Stimulated activated CD8-positive, alpha-beta memory T cell treated with anti-CD3 and anti-CD28 coated beads, Interleukin-4, amount 100 ng/mL, for 24 hours (primary cell): ENCODE measurements around the gene CTXND1.

Experiments used
- DNase-seq: peaks from one replicate; pipeline ENCODE4 v3.0.0-alpha.2; 2020; ENCODE audit warnings: low read depth

The CTXND1 gene

GRCh38 chr15:80180986-80181385 is 71.0 kb downstream of the CTXND1 start:
- no peak for DNase-seq

DNA sequence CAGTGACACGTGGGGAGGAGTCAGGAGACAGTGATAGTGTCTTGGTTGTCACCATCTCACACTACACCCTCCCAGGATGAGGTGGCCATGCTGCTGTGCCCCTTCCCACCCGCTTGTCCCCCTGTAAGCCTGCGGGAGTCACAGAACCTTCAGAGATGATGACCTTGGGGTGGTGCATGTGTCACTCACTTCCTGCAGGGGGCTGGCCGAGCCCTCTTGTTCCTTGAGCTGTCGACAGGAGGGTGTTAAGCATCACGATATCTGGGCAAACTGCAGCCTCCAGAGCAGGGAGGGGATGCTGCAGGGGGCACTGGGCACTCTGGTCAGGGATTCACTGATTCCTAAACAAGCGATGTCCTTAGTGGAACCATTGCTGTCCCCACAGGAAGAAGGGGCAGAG is 71.5 kb downstream of the CTXND1 start:
- DNase-seq = no peak

- DNase-seq = no peak
These were observed 72.1 kb downstream of the CTXND1 start for GRCh38 chr15:80179935-80180334.

DNA sequence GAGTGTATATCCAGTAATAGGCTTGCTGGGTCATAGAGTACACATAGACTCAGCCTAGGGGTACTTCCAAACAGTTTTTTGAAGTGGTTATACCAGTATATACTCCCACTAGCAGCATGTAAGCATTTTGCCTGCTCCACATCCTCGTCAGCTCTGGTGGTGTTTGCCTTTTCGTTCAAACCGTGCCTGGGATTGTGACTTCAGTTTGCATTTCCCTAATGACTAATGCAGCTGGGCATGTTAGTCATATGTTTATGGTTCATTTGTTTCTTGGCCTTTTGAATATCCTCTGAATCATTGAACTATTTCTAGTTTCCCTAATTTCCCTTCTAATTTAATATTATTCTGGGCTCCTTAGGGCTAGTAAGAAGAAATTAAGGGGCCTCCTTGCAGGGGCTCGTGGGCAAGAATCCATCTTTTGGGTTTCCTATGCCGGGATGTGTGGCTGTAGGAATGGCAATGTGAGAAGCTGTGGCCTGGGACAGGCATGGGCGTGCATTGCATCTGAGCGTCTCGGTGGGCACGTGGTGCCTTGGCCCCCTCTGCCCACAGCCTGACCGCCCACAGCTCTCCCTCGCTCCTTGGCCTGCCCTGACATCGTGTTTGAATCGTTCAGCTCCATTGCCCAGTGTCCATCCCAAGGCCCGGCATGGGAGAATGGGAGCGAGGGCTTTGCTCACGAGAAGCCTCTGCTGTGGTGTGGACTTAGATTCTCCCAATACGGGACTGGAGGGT is 72.8 kb downstream of the CTXND1 start:
- no peak for DNase-seq

- no peak for DNase-seq
These were observed 74.9 kb downstream of the CTXND1 start for GRCh38 chr15:80177156-80177555.

- no peak for DNase-seq
These were observed 75.6 kb downstream of the CTXND1 start for GRCh38 chr15:80176443-80176842.

DNA sequence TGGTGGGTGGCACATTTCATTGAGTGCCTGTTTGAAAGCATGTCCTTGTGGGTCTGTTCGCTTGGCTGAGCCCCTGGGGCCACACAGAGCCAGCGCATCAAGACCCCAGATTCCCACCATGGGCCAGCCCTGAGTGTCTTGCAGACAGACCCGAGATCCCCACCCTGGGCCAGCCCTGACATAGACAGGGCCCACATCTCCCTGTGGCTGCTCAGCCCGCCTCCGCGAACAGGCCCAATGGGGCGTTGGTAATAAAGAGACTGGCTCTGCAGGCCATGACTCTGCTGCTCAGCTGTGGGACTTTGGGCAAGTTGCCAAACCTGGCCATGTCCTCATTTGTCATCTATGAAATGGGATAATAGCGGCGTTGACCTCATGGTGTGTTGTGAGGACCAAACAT is 76.6 kb downstream of the CTXND1 start:
- DNase-seq = no peak

GRCh38 chr15:80174017-80174746 is 77.8 kb downstream of the CTXND1 start:
- no peak for DNase-seq

DNA sequence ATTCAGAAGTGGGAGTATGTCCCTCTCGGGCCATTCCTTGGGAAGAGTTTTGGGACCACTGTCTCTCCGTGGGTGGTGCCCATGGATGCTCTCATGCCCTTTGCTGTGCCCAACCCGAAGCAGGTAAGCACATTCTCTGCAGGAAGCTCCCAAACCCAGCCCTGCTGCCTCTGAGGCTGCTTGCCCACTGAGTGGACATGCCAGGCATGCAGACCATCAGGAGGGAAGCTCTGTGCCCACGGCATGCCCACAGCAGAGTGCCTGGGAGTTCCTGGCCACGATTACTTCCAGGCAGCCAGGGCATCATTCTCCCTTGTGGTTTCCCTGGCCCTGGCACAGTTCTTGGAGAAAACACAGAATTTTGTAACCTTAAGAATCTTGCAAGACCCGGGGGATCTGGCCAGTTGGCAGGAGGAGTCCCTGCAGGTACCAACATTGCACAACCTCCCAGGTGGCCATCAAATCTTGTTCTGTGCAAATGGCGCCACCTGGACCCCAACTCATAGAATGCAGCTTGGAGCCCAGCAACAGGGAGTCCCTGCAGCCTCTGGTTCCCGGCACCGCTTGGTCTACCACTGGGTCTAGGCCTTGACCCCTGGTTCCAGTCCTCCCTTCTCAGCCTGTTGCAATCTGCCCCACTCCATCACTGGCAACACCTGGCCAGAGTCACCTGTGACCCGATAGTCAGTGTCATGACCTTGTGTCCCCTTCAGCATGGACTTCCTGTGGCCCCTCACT is 78.8 kb downstream of the CTXND1 start:
- peak; percentile 48 for DNase-seq

DNA sequence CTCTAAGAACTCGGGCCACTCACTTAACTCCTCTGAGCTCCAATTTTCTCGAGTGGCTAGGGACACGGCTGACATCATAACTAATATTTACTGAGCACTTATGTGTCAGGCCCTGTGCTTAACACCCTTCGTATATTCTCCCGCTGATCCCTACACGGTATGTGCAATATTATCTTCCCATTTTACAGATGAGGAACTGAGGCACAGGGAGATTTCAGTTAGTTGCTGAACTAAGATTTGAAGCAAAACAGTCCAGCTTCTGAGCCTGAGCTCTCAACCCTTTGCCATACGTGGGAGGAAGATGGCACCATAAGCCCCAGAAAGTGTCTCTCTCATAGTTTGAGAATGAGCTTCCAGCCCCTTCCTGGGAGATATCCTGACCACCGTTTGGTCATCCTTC is 79.6 kb downstream of the CTXND1 start:
- no peak for DNase-seq

DNA sequence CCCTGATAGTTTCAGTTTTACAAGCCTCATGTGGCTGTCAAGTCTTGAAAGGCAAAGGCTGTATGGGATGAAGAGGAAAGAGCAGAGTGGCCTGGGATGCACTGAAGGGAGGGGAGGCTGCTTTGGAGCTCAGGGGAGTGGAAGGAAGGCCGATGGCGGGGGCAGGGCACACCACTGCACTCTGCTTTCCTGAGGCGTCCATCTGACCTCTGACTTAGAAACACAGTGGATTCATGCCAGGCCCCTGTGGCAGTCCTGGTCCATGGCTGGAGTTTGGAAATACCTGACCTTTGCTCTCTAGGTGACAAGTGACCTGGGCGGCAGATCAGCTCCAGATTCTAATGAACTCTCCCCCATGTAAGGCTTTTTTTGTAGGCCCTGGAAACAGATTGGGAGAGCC is 80.2 kb downstream of the CTXND1 start:
- DNase-seq = no peak

DNA sequence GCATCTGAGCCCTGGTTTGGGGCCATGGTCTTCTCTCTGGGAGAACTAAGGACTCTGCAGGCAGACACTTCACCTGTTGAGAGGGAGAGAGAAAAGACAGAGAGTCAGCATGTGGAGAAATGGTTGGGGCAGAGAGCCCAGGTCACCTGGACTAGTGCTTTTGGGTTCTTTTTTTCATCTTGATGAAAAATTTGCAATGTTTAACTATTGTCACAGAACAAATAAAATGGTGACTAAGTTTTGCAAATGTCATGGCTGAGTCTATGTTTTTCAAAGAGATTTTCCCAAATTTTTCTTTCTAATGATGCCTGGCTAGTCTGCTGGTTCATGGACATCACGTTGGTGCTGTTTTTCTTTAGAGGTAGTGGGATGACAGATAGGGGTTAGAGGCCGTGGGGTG is 81.4 kb downstream of the CTXND1 start:
- no peak for DNase-seq

DNA sequence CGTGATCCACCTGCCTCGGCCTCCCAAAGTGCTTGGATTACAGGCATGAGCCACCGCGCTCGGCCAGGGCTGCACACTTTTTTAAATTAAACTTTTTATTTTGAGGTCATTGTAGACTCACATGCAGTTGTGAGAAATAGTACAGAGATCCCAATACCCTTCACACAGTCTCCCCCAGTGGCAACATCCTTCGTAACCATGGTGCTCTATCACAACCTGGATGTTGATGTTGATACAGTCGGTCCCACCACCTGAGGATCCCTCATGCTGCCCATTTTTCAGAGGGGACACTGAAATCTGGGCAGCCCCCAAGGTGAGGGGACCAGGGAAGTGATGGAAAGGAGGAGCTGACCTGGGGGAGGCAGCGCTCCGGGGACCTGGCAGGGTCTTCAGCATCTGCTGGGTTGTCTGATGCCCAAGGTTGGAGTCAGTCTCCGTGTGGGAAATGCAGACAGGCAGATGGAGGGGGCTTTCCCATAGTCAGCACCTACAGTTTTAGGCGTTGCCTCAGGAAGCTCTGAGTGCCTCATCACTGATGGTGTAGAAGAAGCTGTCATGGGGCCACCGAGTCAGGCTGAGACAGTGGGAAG is 82.2 kb downstream of the CTXND1 start:
- DNase-seq = no peak

GRCh38 chr15:80168421-80168820 is 83.6 kb downstream of the CTXND1 start:
- no peak for DNase-seq

GRCh38 chr15:80167936-80168335 is 84.1 kb downstream of the CTXND1 start:
- no peak for DNase-seq

DNA sequence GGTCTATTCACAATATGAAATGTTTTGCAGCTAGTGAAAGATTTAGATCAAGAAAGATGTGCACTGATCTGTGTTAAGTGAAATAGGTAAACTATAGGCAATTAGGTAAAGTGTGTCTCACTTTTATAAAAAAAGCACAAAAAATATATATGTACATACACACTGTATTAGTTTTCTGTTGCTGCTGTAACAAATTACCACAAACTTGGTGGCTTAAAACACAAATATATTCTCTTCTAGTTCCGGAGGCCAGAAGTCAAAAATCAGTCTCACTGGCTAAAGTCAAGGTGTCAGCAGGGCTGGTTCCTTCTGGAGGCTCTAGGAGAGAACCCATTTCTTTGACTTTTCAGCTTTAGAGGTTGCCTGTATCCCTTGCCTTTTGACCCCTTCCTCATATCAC is 88.1 kb downstream of the CTXND1 start:
- DNase-seq = no peak

DNA sequence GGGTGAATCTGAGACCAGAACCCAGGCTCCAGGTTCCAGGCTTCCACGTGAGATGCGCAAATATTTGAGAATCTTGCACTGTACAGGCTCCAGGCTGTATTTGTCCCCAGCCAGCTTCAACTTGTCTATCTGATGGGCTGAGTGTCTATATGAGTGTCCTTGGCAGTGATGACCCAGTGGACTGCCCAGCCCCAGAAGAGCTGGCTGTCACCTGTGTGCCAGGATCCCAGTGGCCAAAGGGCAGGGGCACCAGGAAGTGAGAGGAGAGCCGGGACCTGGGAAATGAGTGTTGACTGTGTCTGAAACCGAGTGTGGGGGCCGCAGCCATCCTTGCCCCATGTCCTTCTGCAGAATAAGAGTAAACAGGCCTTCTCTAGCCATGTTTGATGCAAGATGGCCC is 88.8 kb downstream of the CTXND1 start:
- DNase-seq = no peak

DNA sequence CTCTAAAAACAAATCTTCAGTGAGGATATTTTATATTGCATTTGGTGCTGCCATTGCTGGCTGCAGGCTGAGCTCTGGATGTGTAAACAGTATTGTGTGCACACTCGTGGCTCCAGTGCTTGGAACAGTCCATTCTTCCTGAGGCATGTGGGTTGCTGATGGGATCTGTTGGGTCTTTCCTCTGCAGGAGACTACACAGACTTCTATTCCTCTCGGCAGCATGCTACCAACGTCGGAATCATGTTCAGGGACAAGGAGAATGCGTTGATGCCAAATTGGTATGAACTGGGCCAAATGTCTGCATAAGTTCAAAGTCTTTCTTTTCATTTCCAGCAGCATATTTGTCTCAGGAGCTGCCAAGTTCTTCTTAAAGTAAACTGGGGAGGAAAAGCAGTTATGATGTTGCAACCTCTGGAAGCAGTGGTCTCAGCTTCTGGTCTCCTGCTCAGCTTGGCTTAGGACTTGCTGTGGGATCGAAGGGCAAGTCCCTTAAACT is 89.9 kb downstream of the CTXND1 start:
- DNase-seq = no peak

DNA sequence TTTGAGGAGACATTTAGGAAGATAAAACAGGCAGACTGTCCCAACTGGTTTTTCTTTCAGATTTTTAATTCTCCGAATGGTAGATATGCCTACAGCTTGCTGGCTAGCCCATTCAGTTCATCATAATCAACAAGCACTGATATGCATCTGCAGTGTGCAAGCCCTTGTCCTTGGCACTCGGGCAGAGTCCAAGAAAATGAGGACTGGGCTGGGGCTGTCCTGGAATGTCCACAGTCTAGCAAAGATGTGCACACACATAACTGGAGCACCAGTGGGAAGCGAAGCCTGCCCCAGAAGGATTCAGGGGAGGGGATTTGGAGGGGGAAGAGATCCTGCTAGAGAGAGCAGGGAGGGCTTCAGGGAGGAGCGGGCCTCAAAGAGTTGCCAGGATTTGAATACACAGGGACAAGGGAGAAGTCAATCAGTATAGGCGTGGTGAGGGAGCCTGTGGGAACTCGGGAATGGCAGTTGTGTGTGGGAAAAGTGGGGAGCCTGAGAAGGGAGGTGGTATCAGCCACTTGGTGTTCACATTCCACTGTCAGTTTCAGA is 90.5 kb downstream of the CTXND1 start:
- no peak for DNase-seq

GRCh38 chr15:80160570-80161156 is 91.3 kb downstream of the CTXND1 start:
- DNase-seq = no peak

- no peak for DNase-seq
These were observed 92.0 kb downstream of the CTXND1 start for GRCh38 chr15:80159811-80160569.
